ENCODE results near the gene MAEA.

The MAEA gene

DNA sequence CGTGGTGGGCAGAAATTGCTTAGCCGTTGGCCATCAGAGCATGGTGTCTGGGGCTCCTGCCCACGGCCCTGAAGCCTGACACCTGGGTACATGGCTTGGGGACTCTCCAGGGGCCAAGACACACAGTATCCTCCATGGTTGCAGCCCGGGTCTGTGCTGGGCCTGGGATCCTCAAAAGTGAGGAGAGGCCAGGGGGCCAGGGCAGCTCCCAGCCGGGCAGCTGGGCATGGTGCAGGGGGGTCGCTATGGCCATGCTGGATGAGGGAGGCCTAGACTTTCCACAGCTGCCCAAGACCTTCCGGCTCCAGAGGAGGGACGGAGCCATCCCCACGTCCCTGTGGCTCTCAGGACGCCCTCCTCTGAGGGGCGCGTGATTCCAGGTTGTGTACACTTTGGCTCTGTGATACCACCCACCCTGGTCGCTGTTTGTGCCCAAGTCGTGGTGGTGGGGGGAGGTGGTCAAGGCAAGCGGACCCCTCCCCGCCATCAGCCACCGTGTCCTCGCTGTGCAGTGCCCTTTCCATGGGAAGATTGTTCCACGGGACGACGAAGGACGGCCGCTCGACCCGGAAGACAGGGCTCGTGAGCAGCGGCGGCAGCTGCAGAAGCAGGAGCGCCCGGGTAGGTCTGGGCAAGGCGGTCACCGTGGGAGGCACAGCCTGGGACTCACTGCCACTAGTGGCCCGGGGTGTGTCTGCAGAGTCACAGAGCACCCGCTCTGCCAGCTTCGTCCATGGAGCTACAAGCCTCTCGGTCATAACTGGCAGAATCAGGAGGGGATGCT, 90.9 kb downstream of the MAEA start:
- no peak for DNase-seq (ENCODE audit: low spot score)

DNA sequence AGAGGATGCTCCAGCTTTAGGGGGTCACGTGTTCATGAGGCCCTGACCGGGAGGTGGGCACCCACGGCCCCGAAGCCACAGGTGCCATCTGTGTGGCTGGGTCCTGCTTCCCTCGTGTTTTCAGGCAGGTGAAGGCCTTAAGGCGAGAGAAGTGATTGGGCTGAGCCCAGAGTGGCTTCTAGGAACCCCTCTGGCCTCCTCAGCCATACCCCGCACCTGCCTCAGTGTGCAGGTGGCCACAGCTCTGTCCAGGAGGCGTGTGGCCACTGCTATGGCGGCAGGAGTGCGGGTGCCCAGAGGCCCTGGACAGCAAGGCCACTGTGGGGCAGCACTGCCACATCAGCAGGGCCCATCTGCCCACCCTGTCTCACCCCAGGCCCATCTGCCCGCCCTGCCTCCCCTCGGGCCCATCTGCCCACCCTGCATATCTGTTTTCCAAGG, 91.5 kb downstream of the MAEA start:
- DNase-seq (ENCODE audit: low spot score) = no peak

DNA sequence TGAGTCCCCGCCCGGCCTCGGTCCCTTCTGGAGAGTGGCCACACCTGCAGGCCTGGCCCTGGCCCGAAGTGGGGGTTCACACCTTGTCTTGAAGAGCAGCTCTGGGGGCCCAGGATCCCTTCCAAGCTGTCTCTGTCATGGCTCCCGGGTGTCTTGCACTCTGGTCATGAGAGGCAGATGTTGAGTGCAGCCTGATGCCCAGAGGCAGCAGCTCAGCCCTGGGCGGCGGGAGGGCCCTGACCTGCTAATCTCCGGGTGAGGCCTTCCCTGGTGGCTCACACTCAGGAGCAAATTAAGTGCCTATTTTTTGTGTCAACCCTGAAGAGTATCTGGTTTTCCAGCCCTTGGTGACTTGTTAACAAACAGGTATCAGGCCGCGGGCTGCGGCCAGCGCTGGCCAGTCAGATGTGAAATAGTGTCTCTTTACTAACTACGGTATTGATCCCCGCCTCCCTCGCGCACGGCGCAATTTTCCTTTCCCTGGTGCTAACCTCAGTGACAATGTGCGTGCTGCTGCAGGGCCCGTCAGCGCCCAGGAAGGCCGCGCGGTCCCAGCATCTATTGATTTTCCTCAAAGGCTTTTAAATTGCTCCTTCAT, 92.4 kb downstream of the MAEA start:
- no peak for DNase-seq (ENCODE audit: low spot score)

GRCh38 chr4:1382776-1383727, 93.4 kb downstream of the MAEA start:
- DNase-seq (ENCODE audit: low spot score) = no peak

DNA sequence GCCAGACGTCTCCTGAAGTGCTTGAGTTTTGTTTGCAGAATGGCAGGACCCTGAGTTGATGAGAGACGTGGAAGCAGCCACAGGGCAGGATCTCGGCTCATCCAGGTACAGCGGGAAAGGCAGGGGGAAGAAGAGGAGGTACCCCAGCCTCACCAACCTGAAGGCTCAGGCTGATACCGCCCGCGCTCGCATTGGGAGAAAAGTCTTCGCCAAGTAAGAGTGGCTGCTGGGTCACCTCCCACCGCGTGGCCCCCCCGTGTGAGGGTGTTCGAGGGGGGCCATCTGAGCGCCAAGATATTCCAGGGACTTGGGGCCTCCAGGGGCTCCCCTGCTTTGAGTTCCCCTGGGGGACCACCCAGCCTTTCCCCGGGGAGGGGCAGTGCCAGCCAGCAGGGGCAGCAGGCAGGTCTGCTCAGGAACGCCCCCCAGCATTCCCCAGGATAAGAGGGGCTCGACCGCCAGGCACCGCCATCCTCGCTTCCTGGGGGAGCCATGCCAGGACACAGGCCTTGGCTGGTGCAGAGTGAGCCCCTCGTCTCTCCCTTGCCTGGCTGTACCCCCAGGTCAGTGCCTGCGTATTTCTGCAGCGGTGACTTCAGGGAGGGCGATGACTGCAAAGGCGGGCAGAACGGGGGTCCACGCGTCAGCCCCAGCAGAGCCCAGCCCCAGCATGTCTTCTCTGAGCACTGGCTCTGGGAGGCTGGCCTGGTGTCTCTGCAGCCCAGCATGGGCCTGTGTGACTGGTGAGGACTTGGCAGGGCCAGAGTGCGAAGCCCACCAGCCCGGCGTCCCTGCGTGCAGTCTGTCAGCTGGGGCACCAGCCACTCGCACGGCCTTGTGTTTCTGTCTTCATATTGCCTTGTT, 94.3 kb downstream of the MAEA start:
- DNase-seq (ENCODE audit: low spot score) = no peak

- no peak for DNase-seq (ENCODE audit: low spot score)
Measured at GRCh38 chr4:1384675-1385372, 95.1 kb downstream of the MAEA start.

DNA sequence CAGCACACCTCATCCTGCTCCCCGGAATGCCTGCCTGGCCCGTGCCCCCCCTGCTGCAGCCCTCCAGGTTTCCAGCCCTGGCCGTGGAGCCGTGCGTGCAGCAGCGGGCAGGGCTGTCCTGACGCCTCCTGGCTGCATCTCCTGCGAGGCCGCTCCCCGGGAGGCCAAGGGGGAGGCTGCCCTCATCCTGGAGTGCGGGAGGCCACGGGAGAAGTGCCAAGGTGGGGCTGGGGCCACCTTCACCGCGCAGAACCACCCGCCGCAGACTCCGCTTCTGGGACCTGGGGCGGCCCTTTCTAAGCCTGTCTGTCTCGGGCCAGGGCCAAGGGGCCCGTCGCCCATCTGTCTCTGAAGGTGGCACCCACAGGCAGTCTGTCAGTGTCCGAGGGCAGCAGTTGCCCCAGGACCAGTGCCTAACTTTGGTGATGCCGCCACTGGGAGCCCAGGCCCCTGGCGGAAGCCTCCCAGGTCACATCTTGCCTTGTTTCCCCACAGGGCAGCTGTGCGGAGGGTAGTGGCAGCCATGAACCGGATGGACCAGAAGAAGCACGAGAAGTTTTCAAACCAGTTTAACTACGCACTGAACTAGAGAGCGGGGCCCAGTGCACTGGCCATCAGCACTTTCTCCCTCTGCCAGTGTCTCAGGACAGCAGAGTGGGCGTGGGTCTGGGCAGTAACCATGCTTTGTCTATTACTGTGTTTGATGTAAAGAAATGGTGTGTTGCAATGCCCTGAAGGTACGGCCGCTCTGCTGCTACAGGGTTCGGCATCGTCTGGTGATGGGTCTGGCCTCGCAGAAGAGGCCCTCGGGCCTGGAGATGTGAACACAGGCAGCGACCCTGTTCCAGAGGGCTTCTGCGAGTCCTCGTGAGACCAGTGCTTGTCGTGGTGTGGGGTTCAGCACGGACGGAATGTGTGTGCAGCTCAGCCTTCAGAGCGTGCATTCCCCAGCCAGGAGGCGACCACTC, 96.0 kb downstream of the MAEA start:
- DNase-seq (ENCODE audit: low spot score) = no peak
